HCT116 (cell line): ENCODE results near the gene SNX25. TPM values are rescaled to one million over a fixed set of nuclear protein-coding genes. Genes with fewer than 3 reads are reported as not detected.

Source experiments
- ATAC-seq: fragments of 200-7000 bp; cut with Tn5 transposase; 2 replicates; pipeline ENCODE4 v1.9.1; 2020; ENCODE audit warnings: mild to moderate bottlenecking, moderate library complexity
- BruUV-seq: library from RNA; stranded (reverse); fragments of 400-500 nt; replicated peaks from 2 replicates; lab custom pipeline; 2021; lab: Mats Ljungman, UMichigan
- CTCF ChIA-PET: fragments of 300-600 bp; sonication (Branson Sonifier 250); formaldehyde crosslinking; loops from one replicate; lab custom pipeline; 2021; ENCODE audit warnings: antibody characterized with exemption; lab: Charles Lee
- POLR2A ChIA-PET: fragments of 300-600, 350-600 bp; sonication (Branson Sonifier 250); formaldehyde crosslinking; loops from one replicate; lab custom pipeline; 2021; ENCODE audit warnings: antibody characterized with exemption; lab: Charles Lee
- RAD21 ChIA-PET, 2 experiments: fragments of 300-600 bp; sonication (Branson Sonifier 250); formaldehyde crosslinking; loops; one replicate each; lab custom pipeline; 2023; ENCODE audit warnings: low total read pairs in 2 of 2; ENCODE audit not compliant: uncharacterized antibody in 2 of 2, unreplicated experiment in 2 of 2, low non-redundant PET in 1 of 2; lab: Charles Lee
- DNase-seq: peaks from one replicate; pipeline ENCODE4 v3.0.0-alpha.2; 2010; ENCODE audit warnings: low read depth, low spot score
- H2AFZ ChIP-seq: fragments of 200-600 bp; shearing (Covaris generic), sonication (generic); 2 replicates; pipeline ENCODE4 v1.6.1; 2017; ENCODE audit warnings: low read depth, mixed run types, mixed read lengths, antibody characterized with exemption, low read length; ENCODE audit not compliant: poor library complexity, severe bottlenecking
- H3K27ac ChIP-seq: 2 replicates; pipeline ENCODE4 v1.5.1; 2012; ENCODE audit warnings: low read depth, low read length
- H3K27me3 ChIP-seq: fragments of 200-600 bp; sonication (generic); 2 replicates; pipeline ENCODE4 v1.6.1; 2016; ENCODE audit warnings: mixed run types, low read length, mixed read lengths; ENCODE audit not compliant: insufficient read depth
- H3K36me3 ChIP-seq, 2 experiments: fragments of 200-500 bp in 1 of 2; fragments of 200-600 bp in 1 of 2; sonication (Bioruptor generic) in 1 of 2; sonication (generic) in 1 of 2; 2 replicates each; pipeline versions ENCODE4 v1.5.1 to v1.6.1; 2014 to 2016; ENCODE audit warnings: low read length in 2 of 2, inconsistent platforms in 1 of 2, mixed read lengths in 1 of 2, mixed run types in 1 of 2; ENCODE audit not compliant: insufficient read depth in 2 of 2, control insufficient read depth in 1 of 2
- H3K4me1 ChIP-seq, 2 experiments: fragments of 200-600 bp in 1 of 2; sonication (generic) in 1 of 2; 2 replicates each; pipeline versions ENCODE4 v1.5.1 to v1.6.1; 2012 to 2017; ENCODE audit warnings: low read length in 2 of 2, inconsistent platforms in 1 of 2, mild to moderate bottlenecking in 1 of 2, mixed read lengths in 1 of 2, mixed run types in 1 of 2, moderate library complexity in 1 of 2; ENCODE audit not compliant: insufficient read depth in 2 of 2, control insufficient read depth in 1 of 2
- H3K4me2 ChIP-seq: fragments of 200-600 bp; sonication (generic); 2 replicates; pipeline ENCODE4 v1.6.1; 2017; ENCODE audit warnings: mixed run types, low read length, mixed read lengths
- H3K4me3 ChIP-seq, 2 experiments: fragments of 200-600 bp in 1 of 2; sonication (generic) in 1 of 2; replicated peaks in 1 of 2; 2 replicates each; pipeline ENCODE4 v1.5.1; 2011 to 2016; ENCODE audit warnings: low read length in 2 of 2, control low read depth in 1 of 2, low read depth in 1 of 2, mild to moderate bottlenecking in 1 of 2, mixed read lengths in 1 of 2, mixed run types in 1 of 2
- H3K79me2 ChIP-seq: fragments of 200-600 bp; sonication (generic); 2 replicates; pipeline ENCODE4 v1.6.1; 2017; ENCODE audit warnings: mild to moderate bottlenecking, mixed run types, low read length, moderate library complexity, mixed read lengths; ENCODE audit not compliant: insufficient read depth
- H3K9ac ChIP-seq: fragments of 200-600 bp; sonication (generic); 2 replicates; pipeline ENCODE4 v1.6.1; 2016; ENCODE audit warnings: low read length, mixed read lengths
- H3K9me2 ChIP-seq: fragments of 200-600 bp; sonication (generic), shearing (Covaris generic); 2 replicates; pipeline ENCODE4 v1.6.1; 2017; ENCODE audit warnings: mixed run types, mild to moderate bottlenecking, moderate library complexity; ENCODE audit not compliant: insufficient read depth
- H3K9me3 ChIP-seq, 2 experiments: fragments of 200-500 bp in 1 of 2; fragments of 200-600 bp in 1 of 2; sonication (Bioruptor generic) in 1 of 2; sonication (generic) in 1 of 2; 2 replicates each; pipeline ENCODE4 v1.6.1; 2014 to 2017; ENCODE audit warnings: low read length in 2 of 2, mixed read lengths in 2 of 2, inconsistent platforms in 1 of 2, low read depth in 1 of 2, mild to moderate bottlenecking in 1 of 2, mixed run types in 1 of 2, moderate library complexity in 1 of 2; ENCODE audit not compliant: control insufficient read depth in 1 of 2, insufficient read depth in 1 of 2
- H4K20me1 ChIP-seq: fragments of 200-600 bp; sonication (generic), shearing (Covaris generic); 2 replicates; pipeline ENCODE4 v1.6.1; 2017; ENCODE audit warnings: mixed run types, mild to moderate bottlenecking, moderate library complexity; ENCODE audit not compliant: insufficient read depth
- CBX3 ChIP-seq: IDR thresholded peaks from 2 replicates; pipeline ENCODE4 v1.6.1; 2012; ENCODE audit warnings: low read depth
- ELF1 ChIP-seq: IDR thresholded peaks from 2 replicates; pipeline ENCODE4 v1.6.1; 2012; ENCODE audit warnings: low read depth, borderline replicate concordance
- EZH2 ChIP-seq: fragments of 200-600 bp; sonication (generic); IDR thresholded peaks from 2 replicates; pipeline ENCODE4 v1.6.1; 2017; ENCODE audit warnings: antibody characterized with exemption, mixed run types
- FOSL1 ChIP-seq: IDR thresholded peaks from 2 replicates; pipeline ENCODE4 v1.6.1; 2012; ENCODE audit warnings: low read depth
- JUND ChIP-seq: IDR thresholded peaks from 2 replicates; pipeline ENCODE4 v1.6.1; 2012
- POLR2A ChIP-seq: IDR thresholded peaks from 2 replicates; pipeline ENCODE4 v1.7.0; 2011; ENCODE audit warnings: borderline replicate concordance; ENCODE audit not compliant: insufficient read depth, insufficient read length; ENCODE audit errors: extremely low read depth
- POLR2AphosphoS5 ChIP-seq: IDR thresholded peaks from 2 replicates; pipeline ENCODE4 v1.6.1; 2011; ENCODE audit warnings: mild to moderate bottlenecking, low read depth, low read length, moderate library complexity
- RAD21 ChIP-seq: IDR thresholded peaks from 2 replicates; pipeline ENCODE4 v1.6.1; 2012; ENCODE audit warnings: low read depth, mild to moderate bottlenecking
- REST ChIP-seq: IDR thresholded peaks from 2 replicates; pipeline ENCODE4 v1.6.1; 2012; ENCODE audit warnings: low read depth
- SP1 ChIP-seq: IDR thresholded peaks from 2 replicates; pipeline ENCODE4 v1.6.1; 2012; ENCODE audit warnings: low read depth
- YY1 ChIP-seq: IDR thresholded peaks from 2 replicates; pipeline ENCODE4 v1.6.1; 2011; ENCODE audit warnings: low read length, low read depth, moderate library complexity, mild to moderate bottlenecking; ENCODE audit not compliant: insufficient replicate concordance; ENCODE audit errors: extremely low read depth
- intact Hi-C: fragments of 100-400 bp; cut with micrococcal nuclease; formaldehyde crosslinking; loops from 2 replicates; pipeline ENCODE4 v1.10.0; 2022
- total RNA-seq: library from RNA; stranded (reverse); gene quantifications from one replicate; pipeline ENCODE4 v1.2.1, GENCODE V29; 2021; ENCODE audit not compliant: unreplicated experiment
- TF ChIP-seq, protein P1 (sequence below): IDR thresholded peaks from 2 replicates; pipeline ENCODE4 v1.6.1; 2012

The SNX25 gene
- total RNA-seq, 1 experiment from 2014 or later = 20.9 TPM

DNA sequence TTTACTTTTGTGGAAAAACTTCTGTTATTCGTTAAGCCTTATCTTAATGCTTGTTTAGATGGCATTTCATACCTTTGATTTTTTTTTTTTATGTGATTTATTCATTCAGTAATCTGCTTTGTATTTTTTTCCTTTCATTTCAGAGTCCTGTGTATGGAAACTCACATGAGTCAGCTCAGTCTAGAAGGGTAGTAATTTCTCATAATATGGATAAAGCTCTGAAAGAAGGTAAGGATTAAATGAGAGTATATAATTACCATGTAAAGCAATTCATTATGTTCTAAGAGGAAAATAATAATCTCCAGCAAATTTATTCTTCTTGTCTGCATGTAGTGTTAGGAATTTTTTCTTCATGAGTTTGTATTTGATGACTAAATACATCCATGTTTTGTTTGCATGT, 37.8 kb downstream of the SNX25 start:
- H3K79me2 ChIP-seq = peaks cover 12% of the 10 kb centered on the region
- ATAC-seq (no peak), DNase-seq (no peak)
- H3K27me3 ChIP-seq = no peaks in the 10 kb centered on the region
- TF ChIP-seq POLR2AphosphoS5 = no peak
- TF ChIP-seq CBX3 = no peak
- H2AFZ ChIP-seq = no peak overlapping the region
- no TSS peak for BruUV-seq
- H4K20me1 ChIP-seq = no peaks in the 10 kb centered on the region
- no peak overlapping the region for H3K9ac ChIP-seq
- H3K9me2 ChIP-seq = no peaks in the 10 kb centered on the region
- ChIA-PET RAD21 (no interaction called here), CTCF (no interaction called here), POLR2A (no interaction called here)
- no peaks in the 10 kb centered on the region for H3K36me3 ChIP-seq
- no peak overlapping the region for H3K4me2 ChIP-seq
- H3K4me3 ChIP-seq = no peak overlapping the region
- peaks cover 10 to 14% of the 10 kb centered on the region in 2 experiments; a peak in 3 of 4 replicates for H3K4me1 ChIP-seq
- intact Hi-C loops = no loop called here
- no peaks in the 10 kb centered on the region for H3K9me3 ChIP-seq
- no peak overlapping the region for H3K27ac ChIP-seq

DNA sequence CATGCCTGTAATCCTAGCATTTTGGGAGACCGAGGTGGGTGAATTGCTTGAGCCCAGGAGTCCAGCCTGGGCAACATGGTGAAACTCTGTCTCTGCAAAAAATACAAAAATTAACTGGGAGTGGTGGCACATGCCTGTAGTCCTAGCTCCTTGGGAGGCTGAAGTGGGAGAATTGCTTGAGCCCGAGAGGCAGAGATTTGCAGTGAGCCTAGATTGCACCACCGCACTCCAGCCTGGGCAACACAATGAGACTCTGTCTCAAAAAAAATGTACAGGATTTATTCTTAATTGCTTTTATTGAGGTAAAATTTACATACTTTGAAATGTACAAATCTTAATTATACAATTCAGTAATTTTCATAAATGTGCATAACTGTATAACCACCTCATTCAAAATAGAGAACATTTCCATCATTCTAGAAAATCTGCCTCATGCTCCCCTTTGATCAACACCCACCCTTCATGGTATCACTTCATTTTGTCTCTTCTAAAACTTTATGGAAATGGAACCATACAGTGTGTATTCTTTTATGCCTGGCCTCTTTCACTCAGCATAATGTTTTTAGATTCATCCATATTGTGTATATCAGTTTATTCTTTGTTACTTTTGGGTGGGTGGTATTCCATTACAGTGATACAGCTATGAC, 39.1 kb downstream of the SNX25 start:
- Histone ChIP-seq H3K4me2 (no peak overlapping the region), H3K36me3 (no peaks in the 10 kb centered on the region), H3K9ac (no peak overlapping the region), H4K20me1 (no peaks in the 10 kb centered on the region), H3K4me1 (peaks cover 0 to 3% of the 10 kb centered on the region in 2 experiments; a peak in 2 of 4 replicates), H3K9me3 (no peaks in the 10 kb centered on the region), H2AFZ (no peak overlapping the region), H3K9me2 (no peaks in the 10 kb centered on the region), H3K79me2 (peaks cover 10% of the 10 kb centered on the region), H3K4me3 (no peak overlapping the region), H3K27me3 (no peaks in the 10 kb centered on the region), H3K27ac (no peak overlapping the region)
- ChIA-PET CTCF (no interaction called here), RAD21 (no interaction called here), POLR2A (no interaction called here)
- intact Hi-C loops = no loop called here
- no peak for TF ChIP-seq ELF1
- TF ChIP-seq SP1 = no peak
- no peak for TF ChIP-seq POLR2A
- no peak for TF ChIP-seq JUND
- no peak for TF ChIP-seq RAD21
- TF ChIP-seq, protein P1, sequence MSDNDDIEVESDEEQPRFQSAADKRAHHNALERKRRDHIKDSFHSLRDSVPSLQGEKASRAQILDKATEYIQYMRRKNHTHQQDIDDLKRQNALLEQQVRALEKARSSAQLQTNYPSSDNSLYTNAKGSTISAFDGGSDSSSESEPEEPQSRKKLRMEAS = no peak
- no peak for TF ChIP-seq YY1
- TF ChIP-seq EZH2 = no peak
- TF ChIP-seq FOSL1 = no peak
- no peak for TF ChIP-seq REST
- DNase-seq (no peak), ATAC-seq (no peak)
- no TSS peak for BruUV-seq
